H1 (cell line): ENCODE results near the gene PI4KA.

Experiments used
- BRCA1 ChIP-seq: IDR thresholded peaks from 2 replicates; pipeline ENCODE4 v1.6.1; 2012; ENCODE audit warnings: low read depth, low read length, improper control_type of control experiment
- CHD2 ChIP-seq: IDR thresholded peaks from 2 replicates; pipeline ENCODE4 v1.6.1; 2012; ENCODE audit warnings: low read length, improper control_type of control experiment
- EP300 ChIP-seq, 2 experiments: IDR thresholded peaks; 1 replicate in 1 of 2; 2 replicates in 1 of 2; pipeline ENCODE4 v1.6.1; 2011 to 2012; ENCODE audit warnings: low read depth in 2 of 2, low read length in 2 of 2, mild to moderate bottlenecking in 2 of 2, borderline replicate concordance in 1 of 2, inconsistent platforms in 1 of 2, moderate library complexity in 1 of 2
- FOSL1 ChIP-seq: IDR thresholded peaks from 2 replicates; pipeline ENCODE4 v1.6.1; 2011; ENCODE audit warnings: mild to moderate bottlenecking, low read depth, low read length, moderate library complexity; ENCODE audit not compliant: insufficient read depth
- GABPA ChIP-seq: IDR thresholded peaks from 2 replicates; pipeline ENCODE4 v1.6.1; 2011; ENCODE audit warnings: mild to moderate bottlenecking, low read length, moderate library complexity, borderline replicate concordance; ENCODE audit not compliant: insufficient read depth
- KDM1A ChIP-seq: fragments of 200-600, 300-600 bp; sonication (generic); IDR thresholded peaks from 2 replicates; pipeline ENCODE4 v1.7.1; 2016; ENCODE audit warnings: mild to moderate bottlenecking, low read length, borderline replicate concordance
- KDM4A ChIP-seq: IDR thresholded peaks from one replicate; pipeline ENCODE4 v1.7.1; 2012; ENCODE audit warnings: low read depth, mild to moderate bottlenecking, moderate library complexity, low read length, inconsistent platforms; ENCODE audit not compliant: severe bottlenecking
- POLR2A ChIP-seq, 2 experiments: IDR thresholded peaks; 1 replicate in 1 of 2; 2 replicates in 1 of 2; pipeline ENCODE4 v1.6.1; 2011; ENCODE audit warnings: low read depth in 2 of 2, low read length in 2 of 2, mild to moderate bottlenecking in 2 of 2; ENCODE audit errors: control extremely low read depth in 1 of 2
- SAP30 ChIP-seq: fragments of 300-600 bp; sonication (generic); IDR thresholded peaks from 2 replicates; pipeline ENCODE4 v1.7.1; 2012; ENCODE audit warnings: low read length, moderate library complexity, mild to moderate bottlenecking, inconsistent platforms; ENCODE audit not compliant: insufficient read depth, insufficient replicate concordance
- SIN3A ChIP-seq, 2 experiments: IDR thresholded peaks in 1 of 2; conservative IDR thresholded peaks in 1 of 2; 2 replicates each; pipeline ENCODE4 v1.6.1; 2011 to 2012; ENCODE audit warnings: low read length in 2 of 2, improper control_type of control experiment in 1 of 2, low read depth in 1 of 2, mild to moderate bottlenecking in 1 of 2
- SP2 ChIP-seq: IDR thresholded peaks from 2 replicates; pipeline ENCODE4 v1.6.1; 2012; ENCODE audit warnings: mild to moderate bottlenecking, low read length, inconsistent platforms
- TAF1 ChIP-seq: IDR thresholded peaks from 2 replicates; pipeline ENCODE4 v1.6.1; 2011; ENCODE audit warnings: mild to moderate bottlenecking, low read depth, low read length
- ZNF274 ChIP-seq: IDR thresholded peaks from 2 replicates; pipeline ENCODE4 v1.7.0; 2012; ENCODE audit warnings: low read length, borderline replicate concordance; ENCODE audit errors: extremely low read depth
- TF ChIP-seq, protein P1 (sequence below), 3 experiments: IDR thresholded peaks; 1 replicate in 2 of 3; 2 replicates in 1 of 3; pipeline versions ENCODE4 v1.5.1 to v1.6.1; 2011; ENCODE audit warnings: low read length in 3 of 3, mild to moderate bottlenecking in 3 of 3, inconsistent platforms in 2 of 3, low read depth in 1 of 3, moderate library complexity in 1 of 3; ENCODE audit not compliant: insufficient read depth in 1 of 3; ENCODE audit errors: control extremely low read depth in 1 of 3

DNA sequence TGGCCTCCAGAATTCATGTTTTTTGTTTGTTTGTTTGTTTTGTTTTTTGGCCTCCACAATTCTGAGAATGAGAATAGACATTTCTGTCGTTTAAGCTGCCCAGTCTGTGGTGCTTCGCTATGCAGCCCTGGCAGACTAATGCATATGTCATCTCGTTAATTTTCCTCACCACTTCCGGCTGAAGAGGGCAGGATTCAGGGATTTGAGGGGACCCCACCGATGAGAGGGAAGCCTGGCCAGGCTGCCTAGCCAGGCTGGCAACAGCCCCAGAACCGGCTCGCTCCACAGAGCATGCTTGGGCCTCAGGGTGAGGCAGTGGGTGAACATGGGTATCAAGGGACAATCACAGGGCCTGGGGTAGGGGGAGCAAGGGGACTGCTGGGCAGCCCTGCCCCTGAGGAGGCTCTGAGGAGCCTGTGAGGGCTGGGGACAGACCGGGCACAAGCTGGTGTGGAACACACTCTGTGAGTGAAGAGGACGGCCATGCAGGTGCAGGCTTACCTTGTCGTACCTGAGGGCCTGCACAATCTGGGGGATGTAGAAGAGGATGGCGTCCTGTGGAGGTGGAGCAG is 132.5 kb downstream of the PI4KA start:
- TF ChIP-seq BRCA1: no peak
- TF ChIP-seq KDM4A: no peak
- TF ChIP-seq, protein P1, sequence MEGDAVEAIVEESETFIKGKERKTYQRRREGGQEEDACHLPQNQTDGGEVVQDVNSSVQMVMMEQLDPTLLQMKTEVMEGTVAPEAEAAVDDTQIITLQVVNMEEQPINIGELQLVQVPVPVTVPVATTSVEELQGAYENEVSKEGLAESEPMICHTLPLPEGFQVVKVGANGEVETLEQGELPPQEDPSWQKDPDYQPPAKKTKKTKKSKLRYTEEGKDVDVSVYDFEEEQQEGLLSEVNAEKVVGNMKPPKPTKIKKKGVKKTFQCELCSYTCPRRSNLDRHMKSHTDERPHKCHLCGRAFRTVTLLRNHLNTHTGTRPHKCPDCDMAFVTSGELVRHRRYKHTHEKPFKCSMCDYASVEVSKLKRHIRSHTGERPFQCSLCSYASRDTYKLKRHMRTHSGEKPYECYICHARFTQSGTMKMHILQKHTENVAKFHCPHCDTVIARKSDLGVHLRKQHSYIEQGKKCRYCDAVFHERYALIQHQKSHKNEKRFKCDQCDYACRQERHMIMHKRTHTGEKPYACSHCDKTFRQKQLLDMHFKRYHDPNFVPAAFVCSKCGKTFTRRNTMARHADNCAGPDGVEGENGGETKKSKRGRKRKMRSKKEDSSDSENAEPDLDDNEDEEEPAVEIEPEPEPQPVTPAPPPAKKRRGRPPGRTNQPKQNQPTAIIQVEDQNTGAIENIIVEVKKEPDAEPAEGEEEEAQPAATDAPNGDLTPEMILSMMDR (IDR thresholded peaks at IDR 0.05; ENCODE audit: control extremely low read depth in 1 of 3, insufficient read depth in 1 of 3, low read depth in 1 of 3, low read length in 3 of 3): no peak
- TF ChIP-seq KDM1A: no peak
- TF ChIP-seq FOSL1: no peak
- TF ChIP-seq SAP30: no peak
- TF ChIP-seq ZNF274: no peak
- TF ChIP-seq TAF1: no peak
- no peak for TF ChIP-seq CHD2
- TF ChIP-seq POLR2A (IDR thresholded peaks at IDR 0.05; ENCODE audit: control extremely low read depth in 1 of 2, low read depth in 2 of 2, low read length in 2 of 2): no peak
- no peak for TF ChIP-seq SIN3A (conservative IDR thresholded peaks at IDR 0.05 in 1 of 2, IDR thresholded peaks at IDR 0.05 in 1 of 2; ENCODE audit: low read depth in 1 of 2, low read length in 2 of 2)
- no peak for TF ChIP-seq SP2
- TF ChIP-seq EP300 (IDR thresholded peaks at IDR 0.05; ENCODE audit: borderline replicate concordance in 1 of 2, low read depth in 2 of 2, low read length in 2 of 2): no peak
- TF ChIP-seq GABPA: no peak
